ENCODE results near the gene SPATA31A6.
"Not testable (repeated sequence)": the region's sequence is repeated elsewhere in the genome, so short reads cannot be mapped to it uniquely, and the experiment has no call there.

SPATA31A6 gene
- total RNA-seq = 0 reads per million in 4 donors

DNA sequence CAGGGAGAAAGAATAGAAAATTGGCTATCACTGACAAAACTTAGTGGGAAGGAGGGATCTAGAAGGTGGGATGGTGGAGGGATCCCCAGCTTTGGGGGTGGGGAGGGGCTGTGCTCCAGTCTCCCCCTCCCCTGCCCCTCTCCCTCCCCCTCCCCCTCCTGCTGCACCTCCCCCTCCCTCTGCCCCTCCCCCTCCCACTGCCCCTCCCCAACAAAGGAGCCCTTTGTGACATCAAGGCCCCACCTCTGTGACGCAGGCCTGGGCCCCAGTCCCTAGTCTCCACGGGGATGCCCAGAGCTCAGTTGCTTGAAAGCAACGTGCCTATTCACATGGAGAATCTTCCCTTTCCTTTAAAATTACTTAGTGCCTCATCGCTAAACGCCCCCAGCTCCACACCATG, at the start of gene SPATA31A6:
SPATA31A6 (plus strand) TSS at position 301 of the 400 bp plus-strand sequence; CDS start at position 330, 29 bp downstream.
- not testable (repeated sequence) for DNase-seq

DNA sequence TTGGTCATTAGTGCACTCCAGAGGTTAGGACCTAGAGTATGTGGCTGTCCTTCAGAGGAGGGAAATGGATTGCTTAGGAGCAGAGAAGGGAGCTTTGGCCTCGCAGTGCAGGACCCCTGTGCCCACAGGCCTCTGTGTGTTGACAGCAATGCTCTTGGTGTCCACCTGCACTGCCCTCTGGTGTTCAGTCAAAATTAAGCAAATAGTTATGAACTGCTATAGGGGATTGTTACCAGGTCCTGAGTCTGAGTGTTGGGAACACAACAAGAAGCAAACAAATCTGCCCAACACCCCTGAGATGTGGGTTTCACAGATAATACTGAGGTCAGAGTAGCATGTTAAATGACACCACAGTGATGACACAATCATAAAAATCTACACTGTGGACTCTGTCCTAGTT, 23.2 kb upstream of the SPATA31A6 start:
- not testable (repeated sequence) for DNase-seq

DNA sequence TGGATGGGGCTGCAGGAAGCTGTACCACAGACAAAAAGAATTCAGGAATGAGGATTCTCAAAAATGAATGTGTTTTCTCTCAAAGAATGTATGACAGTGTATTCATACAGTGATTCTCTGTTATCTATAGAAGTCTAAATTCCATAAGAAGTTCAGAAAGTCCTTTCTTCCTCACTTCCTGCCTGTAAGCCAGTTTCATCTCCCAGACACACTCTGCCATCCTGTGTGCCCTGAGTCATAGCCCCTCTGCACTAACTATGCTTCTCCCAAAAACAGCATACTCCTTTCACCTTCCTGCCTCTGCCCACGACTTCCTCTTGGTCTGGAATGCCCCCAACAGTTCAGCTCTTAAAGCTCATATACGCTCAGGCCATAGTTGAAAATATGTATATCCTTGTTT, 36.4 kb downstream of the SPATA31A6 start:
- not testable (repeated sequence) for DNase-seq

DNA sequence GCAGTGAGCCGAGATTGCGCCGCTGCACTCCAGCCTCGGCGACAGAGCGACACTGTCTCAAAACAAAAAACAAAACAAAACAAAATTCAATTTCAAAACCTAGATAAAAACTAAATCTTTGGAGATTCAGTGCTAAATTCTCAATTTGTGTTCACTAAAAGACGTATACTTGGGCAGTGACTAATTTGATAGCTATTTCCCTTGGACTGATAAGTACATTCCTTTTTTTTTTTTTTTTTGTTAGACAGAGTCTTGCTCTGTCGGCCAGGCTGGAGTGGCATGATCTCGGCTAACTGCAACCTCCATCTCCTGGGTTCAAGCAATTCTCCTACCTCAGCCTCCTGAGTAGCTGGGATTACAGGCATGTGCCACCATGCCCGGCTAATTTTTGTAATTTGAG, 39.8 kb downstream of the SPATA31A6 start:
- DNase-seq = not testable (repeated sequence)

DNA sequence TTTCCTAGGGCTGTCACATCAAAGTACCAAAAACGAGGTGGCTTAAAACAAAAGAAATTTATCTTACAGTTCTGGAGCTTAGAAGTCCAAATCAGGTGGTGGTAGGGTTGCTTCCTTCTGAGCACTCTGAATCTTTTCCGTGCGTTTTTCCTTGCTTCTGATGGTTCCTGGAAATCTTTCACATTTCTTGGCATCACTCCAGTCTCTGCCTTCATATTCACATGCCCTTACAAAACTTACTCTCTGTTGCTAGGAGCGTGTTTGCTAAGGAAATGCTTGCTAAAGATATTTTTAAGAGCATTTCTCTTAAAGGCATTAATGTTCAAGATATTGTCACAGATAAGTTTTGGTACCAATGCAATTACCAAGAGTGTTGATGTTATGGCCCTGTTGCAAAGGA, 49.6 kb downstream of the SPATA31A6 start:
- DNase-seq = not testable (repeated sequence)

DNA sequence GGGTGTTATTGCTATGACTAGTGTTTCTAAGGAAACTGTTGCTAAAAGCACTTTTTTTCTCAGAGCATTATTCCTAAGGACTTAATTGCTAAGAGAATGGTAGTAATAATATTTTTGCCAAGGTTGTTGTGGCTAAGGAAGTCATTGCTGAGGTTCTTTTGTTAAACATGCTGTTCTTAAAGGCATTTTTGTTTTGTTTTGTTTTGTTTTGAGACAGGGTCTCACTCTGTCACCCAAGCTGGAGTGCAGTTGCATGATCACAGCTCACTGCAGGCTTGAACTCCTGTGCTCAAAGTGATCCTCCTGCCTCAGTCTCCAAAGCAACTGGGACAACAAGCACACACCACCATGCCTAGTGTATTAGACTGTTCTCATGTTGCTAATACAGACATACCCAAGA, 51.2 kb downstream of the SPATA31A6 start:
- not testable (repeated sequence) for DNase-seq

DNA sequence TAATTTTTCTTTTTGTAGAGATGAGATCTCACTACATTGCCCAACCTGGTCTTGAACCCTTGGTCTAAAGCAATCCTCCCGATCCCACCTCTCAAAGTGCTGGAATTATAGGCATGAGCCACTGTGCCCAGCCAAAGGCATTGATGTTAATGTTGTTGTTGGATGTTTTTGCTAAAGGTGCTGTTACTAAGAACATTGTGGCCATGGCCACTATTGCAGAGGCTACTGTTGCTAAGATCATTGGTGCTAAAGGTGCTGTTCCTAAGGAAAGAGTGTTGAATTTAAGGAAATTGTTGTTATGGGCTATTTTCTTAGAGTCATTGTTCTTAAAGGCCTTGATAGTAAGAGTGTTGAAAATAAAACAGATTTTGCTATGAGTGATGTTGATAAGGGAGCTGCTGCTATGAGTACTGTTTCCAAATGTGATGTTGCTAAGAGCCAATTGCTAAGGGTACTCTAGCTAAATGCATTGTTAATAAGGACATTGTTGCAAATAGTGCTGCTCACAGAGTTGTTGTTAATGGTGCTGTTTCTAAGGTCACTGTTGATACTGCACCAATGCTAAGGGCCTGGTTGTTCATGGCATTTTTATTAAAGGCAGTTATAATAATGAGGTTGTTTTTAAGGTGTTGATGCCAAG, 52.0 kb downstream of the SPATA31A6 start:
- not testable (repeated sequence) for DNase-seq

DNA sequence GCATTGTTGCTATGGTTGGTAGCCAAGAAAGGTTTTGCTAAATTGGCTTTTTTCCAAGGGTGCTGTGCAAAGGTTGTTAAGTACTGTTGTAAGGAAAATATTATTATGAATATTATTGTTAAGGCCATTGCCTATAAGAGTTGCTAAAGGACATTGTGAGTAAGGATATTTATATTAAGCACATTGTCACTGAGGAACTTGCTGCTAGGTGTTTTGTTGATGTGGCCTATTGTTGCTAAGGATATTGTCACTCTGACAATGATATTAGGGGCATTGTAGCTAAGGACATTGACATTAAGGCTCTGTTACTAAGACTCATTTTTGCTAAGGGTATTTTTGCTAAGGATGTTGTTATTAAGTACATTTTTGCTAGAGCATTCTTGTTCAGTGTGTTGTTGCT, 52.6 kb downstream of the SPATA31A6 start:
- not testable (repeated sequence) for DNase-seq

DNA sequence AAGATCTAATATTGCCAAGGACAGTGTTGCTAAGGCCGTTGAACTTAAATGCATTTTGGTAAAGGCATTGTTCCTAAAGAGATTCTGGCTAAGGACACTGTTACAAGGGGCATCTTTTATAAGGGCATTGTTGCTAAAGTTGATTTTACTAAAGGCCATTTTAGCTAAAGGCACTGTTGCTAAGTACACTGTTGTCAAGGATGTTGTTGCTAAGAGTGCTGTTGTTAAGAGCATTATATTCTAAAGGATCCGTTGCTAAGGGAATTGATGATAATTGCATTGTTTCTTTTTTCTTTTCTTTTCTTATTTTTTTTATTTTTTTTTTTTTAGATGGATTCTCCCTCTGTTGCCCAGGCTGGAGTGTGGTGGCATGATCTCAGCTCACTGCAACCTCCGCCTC, 53.9 kb downstream of the SPATA31A6 start:
- DNase-seq = not testable (repeated sequence)

DNA sequence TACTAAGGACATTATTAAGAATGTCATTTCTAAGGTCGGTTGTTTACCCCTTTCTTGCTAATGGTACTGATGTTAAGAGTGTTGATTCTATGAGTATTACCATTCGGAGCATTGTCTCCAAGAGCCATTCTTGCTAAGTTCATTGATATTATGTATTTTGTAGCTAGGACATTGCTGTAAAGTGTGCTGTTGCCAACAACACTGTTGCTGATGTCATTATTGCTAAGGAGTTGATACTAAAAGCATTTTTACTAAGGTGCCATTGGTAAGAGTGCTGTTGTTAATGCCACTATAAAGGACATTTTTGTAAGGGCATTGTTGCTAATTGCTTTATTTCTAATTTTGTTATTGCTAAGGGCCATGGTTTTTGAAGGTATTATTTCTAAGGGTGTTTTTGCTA, 55.4 kb downstream of the SPATA31A6 start:
- DNase-seq = not testable (repeated sequence)

All from T-helper 1 cell (primary cell).